DMS153 treated with DMSO at 0.1 percent for 48 hours (cell line): ENCODE data around the gene PRSS56.

Source experiments
- DNase-seq: peaks from one replicate; lab custom pipeline; 2025; ENCODE audit not compliant: unreplicated experiment; lab: John Stamatoyannopoulos, UW

PRSS56 gene

DNA sequence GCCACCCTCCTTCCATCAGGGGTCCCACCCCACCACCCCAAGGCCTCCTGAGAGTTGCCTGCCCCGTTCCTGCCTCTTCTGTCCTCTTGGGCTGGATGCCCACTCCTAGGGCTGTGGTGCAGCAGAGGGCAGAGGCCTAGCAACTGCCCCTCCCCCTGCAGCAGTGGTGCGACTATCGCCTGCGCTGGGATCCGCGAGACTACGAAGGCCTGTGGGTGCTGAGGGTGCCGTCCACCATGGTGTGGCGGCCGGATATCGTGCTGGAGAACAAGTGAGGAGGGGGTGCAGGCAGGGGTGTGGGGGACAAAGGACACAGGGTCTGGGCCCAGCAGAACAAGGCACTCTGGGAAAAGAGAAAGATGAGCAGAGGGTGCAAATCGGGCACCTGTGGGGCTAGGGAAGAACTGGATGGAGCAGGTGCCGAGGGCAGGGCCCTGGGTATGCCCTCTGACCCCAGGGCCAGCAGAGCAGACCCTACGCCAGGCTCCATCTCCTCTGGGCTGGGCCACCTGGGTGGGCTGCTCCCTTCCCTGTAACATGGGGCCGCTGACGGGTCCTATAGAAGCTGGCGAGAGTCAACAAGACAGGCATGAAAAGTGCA is 20.4 kb downstream of the PRSS56 start:
- no peak for DNase-seq

DNA sequence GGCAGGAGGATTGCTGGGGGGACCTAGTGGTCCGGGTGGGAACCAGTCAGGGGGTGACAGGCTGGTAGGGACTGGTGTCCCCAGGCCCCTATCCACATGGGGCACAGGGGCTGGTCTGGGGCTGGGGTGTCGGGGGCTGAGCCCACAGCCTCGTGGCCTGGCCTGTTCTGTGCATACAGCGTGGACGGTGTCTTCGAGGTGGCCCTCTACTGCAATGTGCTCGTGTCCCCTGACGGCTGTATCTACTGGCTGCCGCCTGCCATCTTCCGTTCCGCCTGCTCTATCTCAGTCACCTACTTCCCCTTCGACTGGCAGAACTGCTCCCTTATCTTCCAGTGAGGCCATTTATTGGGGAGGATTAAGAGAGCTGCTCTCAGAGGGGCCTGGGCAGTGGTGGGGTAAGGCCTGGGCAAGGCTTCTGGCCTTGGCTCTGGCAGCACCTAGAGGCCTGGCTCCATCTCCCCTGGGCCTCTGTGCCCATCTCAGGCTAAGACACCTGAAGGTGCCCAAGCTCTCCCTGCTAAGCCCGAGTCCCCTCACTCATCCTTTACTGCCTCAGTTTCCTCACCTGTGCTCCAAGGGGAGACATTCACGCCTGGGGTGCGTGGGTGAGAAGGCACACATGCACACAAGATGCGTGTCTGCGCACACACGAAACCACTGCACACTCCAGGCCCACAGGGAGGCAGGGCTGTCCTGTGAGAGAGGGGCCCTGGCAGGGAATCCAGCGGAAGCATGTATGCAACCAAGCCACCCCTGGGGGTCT is 21.2 kb downstream of the PRSS56 start:
- DNase-seq: no peak

DNA sequence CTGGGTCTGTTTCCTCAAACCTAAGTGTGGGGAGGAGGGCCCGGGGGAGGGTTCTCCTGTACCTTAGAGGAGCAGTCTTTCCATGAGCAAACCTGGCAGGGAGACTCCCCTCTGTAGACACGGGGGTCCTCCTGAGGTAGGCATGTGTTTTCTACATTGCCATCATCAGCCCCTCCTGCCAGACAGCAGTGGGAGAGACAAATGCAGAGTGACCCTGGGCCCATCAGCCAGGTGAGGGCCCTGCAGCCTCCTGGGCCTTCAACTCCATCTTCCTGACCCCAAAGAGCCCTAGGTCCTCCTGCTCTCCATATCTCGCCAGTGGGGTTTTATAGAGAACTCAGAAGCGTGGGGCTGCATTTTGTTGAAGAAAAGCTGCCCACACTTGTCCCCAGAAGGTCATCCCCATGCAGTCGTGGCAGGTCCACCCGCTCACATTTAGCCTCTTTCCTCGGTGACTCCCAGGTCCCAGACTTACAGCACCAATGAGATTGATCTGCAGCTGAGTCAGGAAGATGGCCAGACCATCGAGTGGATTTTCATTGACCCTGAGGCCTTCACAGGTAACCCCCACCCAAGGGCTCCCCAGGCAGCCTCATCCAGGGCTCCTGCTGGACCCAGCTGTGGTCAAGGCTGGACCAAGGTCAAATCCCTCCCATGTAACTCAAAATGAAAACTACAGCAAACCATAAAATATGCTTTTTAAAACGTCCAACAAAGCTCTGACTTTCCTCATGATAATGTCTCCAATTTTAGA is 21.9 kb downstream of the PRSS56 start:
- DNase-seq: no peak

- DNase-seq: no peak
These were observed 22.7 kb downstream of the PRSS56 start for GRCh38 chr2:232542715-232543467.

GRCh38 chr2:232543491-232543890 is 23.3 kb downstream of the PRSS56 start:
- DNase-seq: no peak

GRCh38 chr2:232543928-232544631 is 23.9 kb downstream of the PRSS56 start:
- no peak for DNase-seq

DNA sequence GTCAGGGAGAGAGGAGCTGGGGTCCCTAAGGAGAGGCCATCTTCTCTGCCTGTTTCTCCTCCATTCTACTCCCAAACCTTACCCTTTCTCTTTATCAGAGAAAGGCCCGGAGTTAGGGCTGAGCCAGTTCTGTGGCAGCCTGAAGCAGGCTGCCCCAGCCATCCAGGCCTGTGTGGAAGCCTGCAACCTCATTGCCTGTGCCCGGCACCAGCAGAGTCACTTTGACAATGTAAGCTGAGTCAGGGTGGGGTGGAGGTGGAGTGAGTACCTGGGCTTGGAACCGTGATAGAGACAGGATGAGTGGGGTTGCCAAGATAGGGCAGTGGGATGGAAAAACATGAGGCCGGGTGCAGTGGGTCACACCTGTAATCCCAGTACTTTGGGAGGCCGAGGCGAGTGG is 24.5 kb downstream of the PRSS56 start:
- DNase-seq: no peak

- no peak for DNase-seq
These were observed 25.6 kb downstream of the PRSS56 start for GRCh38 chr2:232545511-232546375.

- no peak for DNase-seq
These were observed 27.8 kb downstream of the PRSS56 start for GRCh38 chr2:232547991-232548390.

- DNase-seq: no peak
These were observed 29.6 kb downstream of the PRSS56 start for GRCh38 chr2:232549655-232550353.

GRCh38 chr2:232550354-232551249 is 30.4 kb downstream of the PRSS56 start, which contains the start of the genes EIF4E2 and TIGD1:
EIF4E2 (plus strand) TSS chr2:232550689; CDS start chr2:232550725, 36 bp downstream.
TIGD1 (minus strand) TSS chr2:232550557; CDS start chr2:232549882, 675 bp downstream.
- DNase-seq: peak; percentile 80

DNA sequence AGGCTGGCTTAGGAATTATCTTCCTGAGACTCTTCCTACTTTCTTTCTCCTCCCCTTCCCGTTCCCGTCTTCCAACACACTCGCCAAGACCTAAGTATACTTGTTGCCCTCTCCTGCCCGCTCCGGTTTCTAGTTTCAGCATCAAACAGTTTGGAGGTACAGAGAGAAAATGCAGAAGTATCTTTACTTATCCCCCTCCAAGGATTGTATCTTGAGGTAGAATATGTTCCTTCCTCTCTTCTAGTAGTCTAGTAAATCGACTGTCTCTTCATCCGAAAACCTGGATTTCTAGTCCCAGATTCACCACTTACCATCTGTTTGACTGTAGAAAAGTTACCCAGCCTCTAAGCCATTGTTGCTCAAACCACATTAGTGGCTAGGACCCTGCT is 31.1 kb downstream of the PRSS56 start:
- DNase-seq: no peak

- DNase-seq: no peak
These were observed 31.6 kb downstream of the PRSS56 start for GRCh38 chr2:232551776-232552175.

DNA sequence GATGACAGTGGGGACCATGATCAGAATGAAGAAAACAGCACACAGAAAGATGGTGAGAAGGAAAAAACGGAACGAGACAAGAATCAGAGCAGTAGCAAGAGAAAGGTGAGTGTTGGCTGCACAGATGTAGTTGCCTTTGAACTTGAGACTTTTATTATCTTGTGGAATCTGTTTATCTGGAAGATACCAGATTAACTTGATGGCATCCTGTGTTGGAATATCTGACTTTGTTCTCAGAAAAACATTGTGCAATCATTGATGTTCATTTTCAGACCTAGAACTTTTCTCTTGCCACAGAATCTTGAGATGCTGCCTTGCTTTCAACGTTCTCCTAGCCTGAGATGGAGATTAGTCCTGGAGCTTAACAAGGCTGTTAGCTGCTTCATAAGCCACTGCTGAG is 36.2 kb downstream of the PRSS56 start:
- DNase-seq: no peak

GRCh38 chr2:232562515-232563151 is 42.4 kb downstream of the PRSS56 start:
- no peak for DNase-seq

DNA sequence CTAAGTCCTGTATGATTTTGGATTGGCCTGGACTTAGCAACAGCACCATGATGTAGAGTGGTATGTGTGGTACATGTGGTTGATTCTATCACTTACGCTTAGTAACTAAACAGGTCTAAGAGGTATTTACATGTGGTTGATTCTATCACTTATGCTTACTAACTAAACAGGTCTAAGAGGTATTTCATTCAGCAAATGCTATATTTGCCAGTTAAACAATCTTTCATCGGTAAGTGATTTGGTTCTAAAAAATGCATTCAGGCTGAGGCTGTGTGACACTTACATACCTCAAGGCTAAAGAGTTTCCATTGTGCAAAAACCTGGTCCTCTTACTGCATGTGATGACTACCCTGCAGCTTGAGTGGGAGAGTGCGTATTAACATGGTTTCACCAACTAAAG is 43.4 kb downstream of the PRSS56 start:
- no peak for DNase-seq

DNA sequence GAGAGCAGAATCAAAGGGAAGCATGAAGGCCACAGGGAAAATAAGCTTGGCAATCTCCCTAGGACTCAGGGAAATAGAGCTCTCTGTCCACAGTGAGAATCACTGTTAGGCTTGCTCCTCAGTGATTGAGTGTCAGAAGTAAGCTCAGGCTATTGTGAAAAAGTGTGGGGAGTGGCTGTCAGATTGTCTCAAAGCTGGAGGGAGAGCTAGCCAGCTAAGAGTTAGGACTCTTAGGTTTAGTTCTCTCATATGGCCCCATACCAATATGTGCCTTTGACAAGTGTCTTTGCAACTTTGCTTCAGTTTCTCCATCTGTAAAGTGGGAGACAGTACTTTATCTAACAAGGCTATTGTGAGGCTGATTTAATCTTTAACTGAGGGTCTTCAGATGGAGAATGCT is 47.5 kb downstream of the PRSS56 start:
- DNase-seq: no peak

DNA sequence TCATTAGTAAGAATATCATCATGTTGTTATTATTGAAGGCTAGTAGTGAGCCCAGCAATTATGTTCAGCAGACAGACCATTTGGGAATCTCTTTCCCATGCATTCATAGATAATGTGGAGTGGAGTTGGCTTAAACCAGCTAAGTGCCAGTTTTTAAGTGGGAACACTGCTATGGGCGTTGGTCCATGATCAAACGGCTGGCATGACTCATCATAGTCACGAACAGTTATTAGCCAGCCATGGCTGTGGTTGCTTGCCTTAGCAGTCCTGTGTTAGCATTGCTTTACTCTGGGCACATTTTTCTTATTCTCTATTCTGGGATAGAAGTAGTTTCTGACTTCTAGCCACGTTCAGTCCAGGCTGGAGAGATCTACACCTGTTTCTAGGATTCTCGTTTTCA is 48.0 kb downstream of the PRSS56 start:
- DNase-seq: no peak
